ENCODE measurements around the gene PTPN20.
"Not testable (repeated sequence)": the region's sequence is repeated elsewhere in the genome, so short reads cannot be mapped to it uniquely, and the experiment has no call there.

The PTPN20 gene

GRCh38 chr10:46911144-46911876, at the start of gene PTPN20:
Gene PTPN20 (plus strand): TSS chr10:46911428. CDS start chr10:46932500, 21,072 bp downstream.
- DNase-seq (ENCODE audit: low read depth): not testable (repeated sequence)

- not testable (repeated sequence) for DNase-seq (ENCODE audit: low read depth)
Observed at GRCh38 chr10:46869716-46870115, 41.5 kb upstream of the PTPN20 start.

GRCh38 chr10:46871583-46871982, 39.6 kb upstream of the PTPN20 start:
- not testable (repeated sequence) for DNase-seq (ENCODE audit: low read depth)

GRCh38 chr10:46875304-46875703, 35.9 kb upstream of the PTPN20 start:
- not testable (repeated sequence) for DNase-seq (ENCODE audit: low read depth)

- not testable (repeated sequence) for DNase-seq (ENCODE audit: low read depth)
Observed at GRCh38 chr10:46876773-46877172, 34.5 kb upstream of the PTPN20 start.

GRCh38 chr10:46878761-46879160, 32.5 kb upstream of the PTPN20 start:
- not testable (repeated sequence) for DNase-seq (ENCODE audit: low read depth)

- not testable (repeated sequence) for DNase-seq (ENCODE audit: low read depth)
Observed at GRCh38 chr10:46890813-46891611, 20.2 kb upstream of the PTPN20 start.

GRCh38 chr10:46896762-46897692, 14.2 kb upstream of the PTPN20 start:
- DNase-seq (ENCODE audit: low read depth): not testable (repeated sequence)

- not testable (repeated sequence) for DNase-seq (ENCODE audit: low read depth)
Observed at GRCh38 chr10:46901247-46901646, 10.0 kb upstream of the PTPN20 start.

GRCh38 chr10:46903874-46904273, 7.4 kb upstream of the PTPN20 start:
- DNase-seq (ENCODE audit: low read depth): not testable (repeated sequence)

GRCh38 chr10:46906359-46906758, 4.9 kb upstream of the PTPN20 start:
- DNase-seq (ENCODE audit: low read depth): not testable (repeated sequence)

GRCh38 chr10:46907185-46908117, 3.8 kb upstream of the PTPN20 start:
- not testable (repeated sequence) for DNase-seq (ENCODE audit: low read depth)

GRCh38 chr10:46922498-46922897, 11.3 kb downstream of the PTPN20 start:
- DNase-seq (ENCODE audit: low read depth): not testable (repeated sequence)

GRCh38 chr10:46925156-46925555, 13.9 kb downstream of the PTPN20 start:
- DNase-seq (ENCODE audit: low read depth): not testable (repeated sequence)

- not testable (repeated sequence) for DNase-seq (ENCODE audit: low read depth)
Observed at GRCh38 chr10:46925853-46926252, 14.6 kb downstream of the PTPN20 start.

GRCh38 chr10:46928810-46929209, 17.6 kb downstream of the PTPN20 start:
- not testable (repeated sequence) for DNase-seq (ENCODE audit: low read depth)

- DNase-seq (ENCODE audit: low read depth): not testable (repeated sequence)
Observed at GRCh38 chr10:46932383-46932782, 21.2 kb downstream of the PTPN20 start.

GRCh38 chr10:46941091-46941490, 29.9 kb downstream of the PTPN20 start:
- not testable (repeated sequence) for DNase-seq (ENCODE audit: low read depth)

- not testable (repeated sequence) for DNase-seq (ENCODE audit: low read depth)
Observed at GRCh38 chr10:46948687-46949518, 37.7 kb downstream of the PTPN20 start.

- not testable (repeated sequence) for DNase-seq (ENCODE audit: low read depth)
Observed at GRCh38 chr10:46952540-46952939, 41.3 kb downstream of the PTPN20 start.

Measured in stimulated activated CD8-positive, alpha-beta memory T cell treated with anti-CD3 and anti-CD28 coated beads, Interleukin-12 subunit alpha, Interleukin-12 subunit beta, amount 100 ng/mL, for 1 hour (primary cell).